ENCODE measurements around the gene PCBP3.

- TF ChIP-seq POLR2AphosphoS5 (IDR thresholded peaks at IDR 0.05; ENCODE audit: low read depth, low read length) (no peak), POLR2A (IDR thresholded peaks at IDR 0.05; ENCODE audit: low read depth, low read length) (no peak), TAF1 (IDR thresholded peaks at IDR 0.05; ENCODE audit: borderline replicate concordance, low read depth, low read length) (no peak)
Observed at GRCh38 chr21:45919593-45919992, 276.1 kb downstream of the PCBP3 start.
